Trophoblast cell (in vitro differentiated cells and primary cell): ENCODE results near the gene AGAP9.
"Not testable (repeated sequence)": the region's sequence is repeated elsewhere in the genome, so short reads cannot be mapped to it uniquely, and the experiment has no call there.

Experiments
- DNase-seq, 2 donors: peaks; one replicate each; pipeline ENCODE4 v3.0.0-alpha.2; 2016
- H2AFZ ChIP-seq: 2 replicates; pipeline ENCODE4 v1.6.1; 2013; ENCODE audit warnings: low read length, moderate library complexity, mild to moderate bottlenecking; ENCODE audit not compliant: insufficient read depth, poor library complexity
- H2AK5ac ChIP-seq: 2 replicates; pipeline ENCODE4 v1.6.1; 2013; ENCODE audit warnings: mild to moderate bottlenecking, low read length
- H2BK120ac ChIP-seq: 2 replicates; pipeline ENCODE4 v1.6.1; 2013; ENCODE audit warnings: low read length, mild to moderate bottlenecking, moderate library complexity; ENCODE audit not compliant: insufficient read depth, poor library complexity
- H2BK12ac ChIP-seq: 2 replicates; pipeline ENCODE4 v1.6.1; 2013; ENCODE audit warnings: mild to moderate bottlenecking, low read length, moderate library complexity
- H2BK5ac ChIP-seq: 2 replicates; pipeline ENCODE4 v1.6.1; 2013; ENCODE audit warnings: low read length, low read depth, moderate library complexity, mild to moderate bottlenecking; ENCODE audit not compliant: poor library complexity
- H3K14ac ChIP-seq: 2 replicates; pipeline ENCODE4 v1.6.1; 2013; ENCODE audit warnings: mild to moderate bottlenecking, low read length
- H3K18ac ChIP-seq: 2 replicates; pipeline ENCODE4 v1.6.1; 2013; ENCODE audit warnings: mild to moderate bottlenecking, low read length
- H3K23ac ChIP-seq: 2 replicates; pipeline ENCODE4 v1.6.1; 2013; ENCODE audit warnings: low read length
- H3K27ac ChIP-seq: 2 replicates; pipeline ENCODE4 v1.5.1; 2013; ENCODE audit warnings: low read depth, mild to moderate bottlenecking, inconsistent platforms, low read length, moderate library complexity
- H3K27me3 ChIP-seq: 2 replicates; pipeline ENCODE4 v1.6.1; 2013; ENCODE audit warnings: inconsistent platforms, mild to moderate bottlenecking, low read length, moderate library complexity; ENCODE audit not compliant: insufficient read depth
- H3K36me3 ChIP-seq, 2 experiments: 1 replicate in 1 of 2; 2 replicates in 1 of 2; pipeline ENCODE4 v1.6.1; 2013; ENCODE audit warnings: low read length in 2 of 2, mild to moderate bottlenecking in 2 of 2, moderate library complexity in 1 of 2; ENCODE audit not compliant: insufficient read depth in 2 of 2, control insufficient read depth in 1 of 2
- H3K4ac ChIP-seq: 2 replicates; pipeline ENCODE4 v1.6.1; 2013; ENCODE audit warnings: low read depth, mild to moderate bottlenecking, low read length, moderate library complexity
- H3K4me1 ChIP-seq, 2 experiments: 1 replicate in 1 of 2; 2 replicates in 1 of 2; pipeline ENCODE4 v1.6.1; 2013; ENCODE audit warnings: low read length in 2 of 2, mild to moderate bottlenecking in 2 of 2, moderate library complexity in 1 of 2; ENCODE audit not compliant: insufficient read depth in 2 of 2, control insufficient read depth in 1 of 2
- H3K4me2 ChIP-seq: 2 replicates; pipeline ENCODE4 v1.6.1; 2013; ENCODE audit warnings: inconsistent platforms, mild to moderate bottlenecking, low read length, moderate library complexity
- H3K4me3 ChIP-seq: 2 replicates; pipeline ENCODE4 v1.5.1; 2013; ENCODE audit warnings: mild to moderate bottlenecking, low read depth, low read length, inconsistent platforms
- H3K79me1 ChIP-seq: one replicate; pipeline ENCODE4 v1.6.1; 2013; ENCODE audit warnings: low read length
- H3K79me2 ChIP-seq: 2 replicates; pipeline ENCODE4 v1.6.1; 2013; ENCODE audit warnings: low read length, mild to moderate bottlenecking; ENCODE audit not compliant: control insufficient read depth, insufficient read depth, poor library complexity
- H3K9ac ChIP-seq: 2 replicates; pipeline ENCODE4 v1.6.1; 2013; ENCODE audit warnings: mild to moderate bottlenecking, low read length
- H3K9me3 ChIP-seq: 2 replicates; pipeline ENCODE4 v1.6.1; 2013; ENCODE audit warnings: low read depth, mild to moderate bottlenecking, control low read depth, inconsistent platforms, low read length; ENCODE audit not compliant: insufficient read depth
- H4K12ac ChIP-seq: 2 replicates; pipeline ENCODE4 v1.6.1; 2013; ENCODE audit warnings: low read depth, mild to moderate bottlenecking, low read length, moderate library complexity
- H4K8ac ChIP-seq: 2 replicates; pipeline ENCODE4 v1.6.1; 2013; ENCODE audit warnings: low read depth, mild to moderate bottlenecking, low read length, moderate library complexity
- H4K91ac ChIP-seq: one replicate; pipeline ENCODE4 v1.6.1; 2013; ENCODE audit warnings: low read depth, mild to moderate bottlenecking, low read length, moderate library complexity
- WGBS: extraction: QIAGEN DNeasy Blood & Tissue Kit; methylation state at CpG from one replicate; pipeline ENCODE4 v1.1.7; 2013; ENCODE audit warnings: missing lambda C conversion rate; ENCODE audit not compliant: insufficient read length, insufficient coverage; ENCODE audit errors: extremely low coverage; 5-methylcytosine and 5-hydroxymethylcytosine counted together

The AGAP9 gene

DNA sequence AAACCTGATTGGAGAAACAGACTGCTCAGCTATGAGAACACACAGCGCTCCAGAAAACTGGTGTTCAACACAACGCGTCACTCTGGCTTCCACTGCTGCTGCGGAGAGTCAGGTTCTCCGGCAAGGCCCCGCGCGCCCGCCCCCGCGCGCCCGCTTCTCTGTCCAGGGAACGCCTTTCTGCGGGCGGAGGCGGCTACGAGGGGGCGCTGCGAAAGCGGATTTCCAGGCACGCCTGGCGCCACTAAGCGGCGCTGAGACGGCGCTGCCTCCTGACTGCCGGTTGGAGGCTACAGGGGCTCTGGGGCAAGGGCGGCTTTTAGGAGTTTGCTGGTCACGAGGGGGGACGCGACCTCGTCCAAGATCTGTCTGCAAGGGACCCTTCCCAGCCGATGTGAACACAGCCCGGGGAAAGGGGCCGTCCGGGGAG is 62.2 kb downstream of the AGAP9 start:
- H3K79me2 ChIP-seq, H2AK5ac ChIP-seq, H3K23ac ChIP-seq, H3K9ac ChIP-seq, H3K4me1 ChIP-seq, H3K36me3 ChIP-seq, H3K79me1 ChIP-seq, H3K4ac ChIP-seq, H3K9me3 ChIP-seq, H3K4me3 ChIP-seq, H2BK12ac ChIP-seq, H2AFZ ChIP-seq, H3K27me3 ChIP-seq: not testable (repeated sequence)
- H3K27ac ChIP-seq, result peak overlapping the region; percentile 94
- H3K14ac ChIP-seq, result peak overlapping the region; percentile 89
- H4K8ac ChIP-seq, result peak overlapping the region; percentile 79
- peak overlapping the region; percentile 91 for H2BK5ac ChIP-seq
- H3K18ac ChIP-seq, result peak overlapping the region; percentile 71
- peak; percentile 74 to 83 for DNase-seq
- H4K12ac ChIP-seq, result peak overlapping the region; percentile 70
- peak overlapping the region; percentile 27 for H3K4me2 ChIP-seq
- H4K91ac ChIP-seq, result peak overlapping the region; percentile 94
- no CpG with 5 or more reads among the region's 37 CpGs for WGBS
- peak overlapping the region; percentile 80 for H2BK120ac ChIP-seq

DNA sequence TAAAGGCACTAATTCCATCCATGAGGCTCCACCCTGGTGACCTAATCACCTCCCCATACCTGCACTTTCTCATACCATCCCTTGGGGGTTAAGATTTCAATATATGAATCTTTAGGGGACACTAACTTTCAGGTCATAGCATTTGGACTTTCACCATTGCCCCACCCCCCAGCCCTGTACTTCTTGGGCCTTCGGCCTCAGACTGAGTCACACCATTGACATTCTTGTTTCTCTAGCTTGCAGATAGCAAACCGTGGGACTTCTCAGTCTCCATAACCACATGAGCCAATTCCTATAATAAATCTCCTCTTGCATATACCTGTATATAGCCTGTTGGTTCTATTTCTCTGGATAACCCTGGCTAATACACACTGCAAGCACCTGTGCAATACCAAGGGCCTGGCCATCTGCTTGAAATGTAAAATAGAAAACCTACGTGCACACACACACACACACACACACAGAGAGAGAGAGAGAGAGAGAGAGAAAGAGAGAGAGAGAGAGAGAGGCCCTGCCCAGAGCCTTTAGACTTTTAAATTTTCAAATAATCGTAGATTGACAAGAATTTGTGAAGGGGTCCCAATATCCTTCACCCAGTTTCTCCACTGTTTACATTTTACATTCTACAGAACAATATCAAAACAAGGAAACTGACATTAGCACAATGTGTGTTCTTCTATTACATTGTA is 64.8 kb downstream of the AGAP9 start:
- no peaks in the 10 kb centered on the region for H3K36me3 ChIP-seq
- H3K27ac ChIP-seq, result no peak overlapping the region
- no peak overlapping the region for H3K18ac ChIP-seq
- no peak overlapping the region for H3K4ac ChIP-seq
- H2AK5ac ChIP-seq, result no peak overlapping the region
- peak overlapping the region; percentile 58 for H2BK12ac ChIP-seq
- H2BK5ac ChIP-seq, result no peak overlapping the region
- H3K23ac ChIP-seq, result no peak overlapping the region
- H3K27me3 ChIP-seq, result no peaks in the 10 kb centered on the region
- peaks cover 3 to 5% of the 10 kb centered on the region in 2 experiments for H3K4me1 ChIP-seq
- H3K9ac ChIP-seq, result no peak overlapping the region
- H3K79me2 ChIP-seq, result no peaks in the 10 kb centered on the region
- no peak overlapping the region for H4K12ac ChIP-seq
- H2BK120ac ChIP-seq, result peak overlapping the region; percentile 20
- H4K91ac ChIP-seq, result peak overlapping the region; percentile 57
- peaks cover 2% of the 10 kb centered on the region for H3K9me3 ChIP-seq
- no peak overlapping the region for H3K4me2 ChIP-seq
- H4K8ac ChIP-seq, result no peak overlapping the region
- peak; percentile 8 to 42 for DNase-seq
- no peak overlapping the region for H2AFZ ChIP-seq
- H3K14ac ChIP-seq, result no peak overlapping the region
- WGBS, result no CpG with 5 or more reads among the region's 4 CpGs
- no peak overlapping the region for H3K4me3 ChIP-seq
- peaks cover 7% of the 10 kb centered on the region for H3K79me1 ChIP-seq

DNA sequence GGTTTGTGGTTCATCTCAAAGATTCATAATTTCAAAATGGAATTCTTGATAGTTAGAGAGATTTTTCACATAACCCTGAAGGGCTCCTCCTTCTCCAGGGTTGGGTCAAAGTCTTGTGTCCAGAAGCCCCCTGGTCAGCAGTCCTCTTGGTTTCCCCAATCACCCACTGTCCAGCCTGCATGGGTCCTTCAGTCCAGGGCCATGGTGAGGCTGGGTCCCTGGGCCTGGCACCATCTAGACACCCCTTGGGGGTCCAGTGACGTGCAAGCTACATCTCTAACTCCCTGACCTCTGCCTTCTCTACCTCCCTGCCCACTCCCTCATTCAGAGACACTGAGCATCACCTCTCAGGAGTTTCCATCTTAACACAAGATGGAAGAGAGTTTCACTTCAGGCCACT is 65.6 kb downstream of the AGAP9 start:
- peak overlapping the region; percentile 59 for H4K91ac ChIP-seq
- H3K14ac ChIP-seq, result no peak overlapping the region
- H3K4me2 ChIP-seq, result no peak overlapping the region
- H3K27ac ChIP-seq, result no peak overlapping the region
- peaks cover 3 to 5% of the 10 kb centered on the region in 2 experiments for H3K4me1 ChIP-seq
- peak overlapping the region; percentile 58 for H2BK120ac ChIP-seq
- no CpG with 5 or more reads among the region's 1 CpG for WGBS
- peak overlapping the region; percentile 29 for H3K18ac ChIP-seq
- no peak overlapping the region for H3K4ac ChIP-seq
- H2AFZ ChIP-seq, result no peak overlapping the region
- no peak overlapping the region for H3K9ac ChIP-seq
- H3K79me1 ChIP-seq, result peaks cover 7% of the 10 kb centered on the region
- no peak for DNase-seq
- H3K79me2 ChIP-seq, result no peaks in the 10 kb centered on the region
- no peak overlapping the region for H4K8ac ChIP-seq
- no peak overlapping the region for H3K23ac ChIP-seq
- H3K4me3 ChIP-seq, result no peak overlapping the region
- H3K36me3 ChIP-seq, result no peaks in the 10 kb centered on the region
- H4K12ac ChIP-seq, result no peak overlapping the region
- peaks cover 4% of the 10 kb centered on the region for H3K9me3 ChIP-seq
- H2BK5ac ChIP-seq, result no peak overlapping the region
- peak overlapping the region; percentile 82 for H2AK5ac ChIP-seq
- peak overlapping the region; percentile 86 for H2BK12ac ChIP-seq
- no peaks in the 10 kb centered on the region for H3K27me3 ChIP-seq

DNA sequence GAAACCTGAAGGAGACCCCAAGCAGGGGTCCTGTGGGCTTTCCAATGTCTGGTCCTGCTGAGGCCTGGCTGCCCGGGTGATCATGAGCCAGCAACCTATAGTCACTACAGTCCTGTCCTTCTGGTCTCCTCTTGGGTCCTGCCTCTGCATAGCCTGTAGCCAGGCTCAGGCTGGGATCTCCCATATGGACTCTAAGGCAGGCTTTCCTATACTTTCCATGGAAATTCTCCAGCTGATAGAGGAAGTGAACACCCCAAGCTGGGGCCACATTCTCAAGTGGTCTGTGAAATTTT is 66.0 kb downstream of the AGAP9 start:
- Histone ChIP-seq H2BK12ac (peak overlapping the region; percentile 39), H2AFZ (no peak overlapping the region), H4K8ac (no peak overlapping the region), H3K14ac (no peak overlapping the region), H2BK120ac (no peak overlapping the region), H3K9ac (no peak overlapping the region), H3K4ac (no peak overlapping the region), H4K12ac (no peak overlapping the region), H3K4me1 (peaks cover 3 to 5% of the 10 kb centered on the region in 2 experiments), H3K79me1 (peaks cover 7% of the 10 kb centered on the region), H3K79me2 (no peaks in the 10 kb centered on the region), H3K27ac (no peak overlapping the region), H4K91ac (peak overlapping the region; percentile 22), H2AK5ac (no peak overlapping the region), H3K9me3 (peaks cover 4% of the 10 kb centered on the region), H3K23ac (no peak overlapping the region), H3K18ac (no peak overlapping the region), H3K36me3 (no peaks in the 10 kb centered on the region), H3K4me2 (no peak overlapping the region), H2BK5ac (no peak overlapping the region), H3K4me3 (no peak overlapping the region), H3K27me3 (no peaks in the 10 kb centered on the region)
- WGBS, result no CpG with 5 or more reads among the region's 1 CpG
- no peak for DNase-seq
